A549 (cell line): ENCODE data around the gene WDR48. TPM values are rescaled to one million over a fixed set of nuclear protein-coding genes. Genes with fewer than 3 reads are reported as not detected.

Experiments used
- ATAC-seq, 2 experiments: fragments of 200-7000 bp in 1 of 2; fragments of >200 bp in 1 of 2; cut with Nextera tagmentation in 1 of 2; cut with Tn5 transposase in 1 of 2; 3 replicates each; pipeline versions ENCODE4 v1.8.0 to v1.9.1; 2018 to 2020; ENCODE audit warnings: mild to moderate bottlenecking in 1 of 2, moderate library complexity in 1 of 2
- CTCF ChIA-PET: fragments of 300-600 bp; sonication (Branson Sonifier 250); formaldehyde crosslinking; extraction: SDS; loops from one replicate; lab custom pipeline; 2021; ENCODE audit warnings: antibody characterized with exemption, inconsistent platforms; lab: Yijun Ruan, JAX
- POLR2A ChIA-PET: fragments of 350-600 bp; formaldehyde crosslinking; extraction: SDS; loops from one replicate; lab custom pipeline; 2021; ENCODE audit warnings: antibody characterized with exemption, inconsistent platforms; lab: Yijun Ruan, JAX
- DNase-seq, 2 experiments: peaks; one replicate each; pipeline versions ENCODE4 v3.0.0 to v3.0.0-alpha.2; 2011 to 2016; ENCODE audit warnings: low read depth in 1 of 2, low spot score in 1 of 2
- FAIRE-seq: peaks from 2 replicates; lab custom pipeline; 2011; peaks lifted over from hg19 to GRCh38; lab: Jason Lieb, UNC
- H3K27ac ChIP-seq, 2 experiments: fragments of >200 bp; sonication (Bioruptor Twin); formaldehyde crosslinking; 3 replicates each; pipeline ENCODE4 v1.5.1; 2016 to 2017
- H3K4me1 ChIP-seq: fragments of >200 bp; sonication (Bioruptor Twin); formaldehyde crosslinking; 3 replicates; pipeline ENCODE4 v1.6.1; 2016
- H3K4me2 ChIP-seq: fragments of >200 bp; sonication (Bioruptor Twin); formaldehyde crosslinking; 3 replicates; pipeline ENCODE4 v1.6.1; 2016
- H3K4me3 ChIP-seq: fragments of >200 bp; sonication (Bioruptor Twin); formaldehyde crosslinking; 3 replicates; pipeline ENCODE4 v1.5.1; 2016
- H3K9me3 ChIP-seq: fragments of >200 bp; sonication (Bioruptor Twin); formaldehyde crosslinking; 3 replicates; pipeline ENCODE4 v1.6.1; 2016
- BHLHE40 ChIP-seq: IDR thresholded peaks from 2 replicates; pipeline ENCODE4 v1.6.1; 2012; ENCODE audit warnings: low read depth, low read length, inconsistent platforms
- CEBPB ChIP-seq, 2 experiments: fragments of >200 bp in 1 of 2; sonication (Bioruptor Twin) in 1 of 2; formaldehyde crosslinking in 1 of 2; IDR thresholded peaks; 2 replicates each; pipeline ENCODE4 v1.6.1; 2012 to 2016
- CHD2 ChIP-seq: fragments of 150-350 bp; IDR thresholded peaks from 2 replicates; pipeline ENCODE4 v1.6.1; 2014; ENCODE audit warnings: low read length; ENCODE audit not compliant: partially characterized antibody
- EHMT2 ChIP-seq: fragments of 200-600 bp; sonication (generic); IDR thresholded peaks from 2 replicates; pipeline ENCODE4 v1.6.1; 2016; ENCODE audit warnings: antibody characterized with exemption, low read depth, mild to moderate bottlenecking, moderate library complexity
- FOSL2 ChIP-seq, 2 experiments: fragments of 450-650 bp in 1 of 2; fragments of >200 bp in 1 of 2; sonication (Bioruptor Twin) in 1 of 2; formaldehyde crosslinking; IDR thresholded peaks; 2 replicates each; pipeline versions ENCODE4 v1.5.0 to v1.6.1; 2016 to 2020; ENCODE audit warnings: mild to moderate bottlenecking in 1 of 2, moderate library complexity in 1 of 2
- HEYL ChIP-seq: fragments of 250-450 bp; sonication (Bioruptor Pico); IDR thresholded peaks from 2 replicates; pipeline ENCODE4 v1.8.0; 2021; ENCODE audit warnings: mild to moderate bottlenecking, moderate library complexity
- HOXA7 ChIP-seq: fragments of 250-450 bp; sonication (Bioruptor Pico); IDR thresholded peaks from 2 replicates; pipeline ENCODE4 v1.5.0; 2020; ENCODE audit warnings: mild to moderate bottlenecking, moderate library complexity
- HOXB13 ChIP-seq: fragments of 250-450 bp; sonication (Bioruptor Pico); IDR thresholded peaks from 2 replicates; pipeline ENCODE4 v1.5.0; 2020; ENCODE audit warnings: low read depth, mild to moderate bottlenecking, moderate library complexity
- MYC ChIP-seq: IDR thresholded peaks from 2 replicates; pipeline ENCODE4 v1.6.1; 2012; ENCODE audit warnings: mild to moderate bottlenecking, inconsistent platforms, low read length, improper control_type of control experiment, borderline replicate concordance
- SREBF2 ChIP-seq: fragments of 450-650 bp; IDR thresholded peaks from 2 replicates; pipeline ENCODE4 v1.6.1; 2014; ENCODE audit warnings: mild to moderate bottlenecking, moderate library complexity
- TP53 ChIP-seq: fragments of 250-450 bp; sonication (Bioruptor Pico); IDR thresholded peaks from 2 replicates; pipeline ENCODE4 v1.5.0; 2021; ENCODE audit warnings: mild to moderate bottlenecking, moderate library complexity
- ZFP36 ChIP-seq: fragments of 450-650 bp; IDR thresholded peaks from 2 replicates; pipeline ENCODE4 v1.6.1; 2014; ENCODE audit warnings: borderline replicate concordance; ENCODE audit not compliant: partially characterized antibody
- WGBS: methylation state at CpG from one replicate; pipeline ENCODE4 v1.1.6; 2017; ENCODE audit errors: missing lambda C conversion rate; 5-methylcytosine and 5-hydroxymethylcytosine counted together
- polyA plus RNA-seq, 4 experiments: library from polyadenylated mRNA; depleted of rRNA in 3 of 4; stranded (reverse); fragments of >200 nt; fragmentation: RNase III in 1 of 4; extraction: RNeasy Plus Mini Kit Qiagen cat#74134 plus additional on column Dnase treatment in 1 of 4; gene quantifications; 2 replicates in 3 of 4; 3 replicates in 1 of 4; pipeline ENCODE4 v1.2.3, GENCODE V29; 2011 to 2017
- TF ChIP-seq, protein P1 (sequence below): fragments of 450-650 bp; IDR thresholded peaks from 2 replicates; pipeline ENCODE4 v1.6.1; 2014; ENCODE audit warnings: antibody characterized with exemption
- TF ChIP-seq, protein P2 (sequence below): fragments of >200 bp; sonication (Bioruptor Twin); formaldehyde crosslinking; IDR thresholded peaks from 3 replicates; pipeline ENCODE4 v1.6.1; 2016
- TF ChIP-seq, protein P3 (sequence below): fragments of 250-450 bp; sonication (Bioruptor Pico); IDR thresholded peaks from 2 replicates; pipeline ENCODE4 v1.5.0; 2020; ENCODE audit warnings: low read depth, mild to moderate bottlenecking, moderate library complexity
- TF ChIP-seq, protein P4 (sequence below): fragments of 200-600 bp; sonication (generic); IDR thresholded peaks from 2 replicates; pipeline ENCODE4 v1.6.1; 2016; ENCODE audit warnings: antibody characterized with exemption, mild to moderate bottlenecking, moderate library complexity

The WDR48 gene
- polyA plus RNA-seq, 2 of the 4 experiments (the other 2 are of a cell fraction), result 18.8 to 41.0 TPM

DNA sequence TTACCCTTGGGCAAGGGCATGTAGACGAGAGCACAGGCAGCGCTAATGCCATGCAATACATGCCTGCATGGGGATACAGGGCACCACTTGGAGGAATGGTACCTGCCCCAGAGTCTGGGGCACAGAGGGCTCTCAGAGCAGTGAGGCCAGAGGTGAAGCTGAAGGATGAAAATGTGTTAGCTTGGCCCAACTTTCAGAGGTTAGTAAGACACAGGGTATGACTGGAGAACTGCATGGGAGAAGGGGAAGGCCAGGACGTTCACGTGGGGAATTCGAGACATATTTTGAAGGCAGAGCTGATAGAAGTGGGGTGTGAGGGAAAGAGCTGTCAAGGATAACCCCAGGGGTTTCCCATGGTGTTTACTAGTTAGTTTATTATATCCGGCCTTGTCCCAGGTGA is 82.0 kb downstream of the WDR48 start:
- no peak overlapping the region for H3K4me3 ChIP-seq
- POLR2A ChIA-PET, result no interaction called here
- CTCF ChIA-PET, result interaction anchor here (1.6 to 22.7 kb wide), 3 partner anchors 56 to 158 kb away, joined by 5 to 383 read pairs (median 10); no protein-coding TSS in a partner anchor
- DNase-seq, result no peak
- H3K27ac ChIP-seq, result no peak overlapping the region
- TF ChIP-seq EHMT2 (no peak), BHLHE40 (no peak), HOXA7 (CRISPR knock-in tag) (no peak), CHD2 (no peak)
- TF ChIP-seq, protein P1, sequence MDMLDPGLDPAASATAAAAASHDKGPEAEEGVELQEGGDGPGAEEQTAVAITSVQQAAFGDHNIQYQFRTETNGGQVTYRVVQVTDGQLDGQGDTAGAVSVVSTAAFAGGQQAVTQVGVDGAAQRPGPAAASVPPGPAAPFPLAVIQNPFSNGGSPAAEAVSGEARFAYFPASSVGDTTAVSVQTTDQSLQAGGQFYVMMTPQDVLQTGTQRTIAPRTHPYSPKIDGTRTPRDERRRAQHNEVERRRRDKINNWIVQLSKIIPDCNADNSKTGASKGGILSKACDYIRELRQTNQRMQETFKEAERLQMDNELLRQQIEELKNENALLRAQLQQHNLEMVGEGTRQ, result no peak
- H3K9me3 ChIP-seq, result no peaks in the 10 kb centered on the region
- no peak for ATAC-seq
- H3K4me1 ChIP-seq, result no peaks in the 10 kb centered on the region
- H3K4me2 ChIP-seq, result no peak overlapping the region
- FAIRE-seq, result no peak
- WGBS, result 64% methylated on average over 6 of the region's 6 CpGs

DNA sequence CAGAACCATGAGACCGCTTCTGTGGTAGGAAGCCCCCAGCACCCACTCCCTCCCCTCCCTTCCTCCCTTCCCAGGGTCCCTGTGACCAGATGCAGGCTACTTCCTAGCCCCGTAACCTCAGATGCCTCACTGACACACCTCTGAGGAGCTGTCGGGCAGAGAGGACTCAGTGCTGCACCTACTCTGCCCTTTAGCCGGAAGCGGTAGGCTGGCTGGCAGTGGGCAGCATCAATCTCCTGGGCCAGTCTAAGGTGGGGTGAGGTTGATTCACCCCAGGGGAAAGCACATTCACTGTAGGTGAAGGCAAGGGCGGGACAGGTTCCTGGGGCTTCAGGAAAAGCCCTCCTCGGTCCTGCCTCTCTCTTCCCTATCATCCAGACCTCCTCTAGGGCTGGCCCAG is 82.5 kb downstream of the WDR48 start:
- DNase-seq (no peak), ATAC-seq (no peak), FAIRE-seq (no peak)
- ChIA-PET POLR2A (no interaction called here), CTCF (interaction anchor here (1.6 to 22.7 kb wide), 3 partner anchors 55 to 157 kb away, joined by 5 to 383 read pairs (median 10); no protein-coding TSS in a partner anchor)
- H3K9me3 ChIP-seq, result no peaks in the 10 kb centered on the region
- H3K4me2 ChIP-seq, result no peak overlapping the region
- no peak overlapping the region for H3K27ac ChIP-seq
- no peaks in the 10 kb centered on the region for H3K4me1 ChIP-seq
- WGBS, result 77% methylated on average over 7 of the region's 7 CpGs
- TF ChIP-seq, protein P2, sequence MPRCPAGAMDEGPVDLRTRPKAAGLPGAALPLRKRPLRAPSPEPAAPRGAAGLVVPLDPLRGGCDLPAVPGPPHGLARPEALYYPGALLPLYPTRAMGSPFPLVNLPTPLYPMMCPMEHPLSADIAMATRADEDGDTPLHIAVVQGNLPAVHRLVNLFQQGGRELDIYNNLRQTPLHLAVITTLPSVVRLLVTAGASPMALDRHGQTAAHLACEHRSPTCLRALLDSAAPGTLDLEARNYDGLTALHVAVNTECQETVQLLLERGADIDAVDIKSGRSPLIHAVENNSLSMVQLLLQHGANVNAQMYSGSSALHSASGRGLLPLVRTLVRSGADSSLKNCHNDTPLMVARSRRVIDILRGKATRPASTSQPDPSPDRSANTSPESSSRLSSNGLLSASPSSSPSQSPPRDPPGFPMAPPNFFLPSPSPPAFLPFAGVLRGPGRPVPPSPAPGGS, result no peak
- TF ChIP-seq HEYL (CRISPR knock-in tag), result no peak
- TF ChIP-seq BHLHE40, result no peak
- TF ChIP-seq CHD2, result no peak
- no peak for TF ChIP-seq HOXB13 (CRISPR knock-in tag)
- no peak for TF ChIP-seq ZFP36
- TF ChIP-seq SREBF2, result no peak
- TF ChIP-seq EHMT2, result no peak
- TF ChIP-seq CEBPB (IDR thresholded peaks at IDR 0.05), result no peak
- TF ChIP-seq MYC, result no peak
- no peak for TF ChIP-seq TP53 (CRISPR knock-in tag)
- TF ChIP-seq, protein P3, sequence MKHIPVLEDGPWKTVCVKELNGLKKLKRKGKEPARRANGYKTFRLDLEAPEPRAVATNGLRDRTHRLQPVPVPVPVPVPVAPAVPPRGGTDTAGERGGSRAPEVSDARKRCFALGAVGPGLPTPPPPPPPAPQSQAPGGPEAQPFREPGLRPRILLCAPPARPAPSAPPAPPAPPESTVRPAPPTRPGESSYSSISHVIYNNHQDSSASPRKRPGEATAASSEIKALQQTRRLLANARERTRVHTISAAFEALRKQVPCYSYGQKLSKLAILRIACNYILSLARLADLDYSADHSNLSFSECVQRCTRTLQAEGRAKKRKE (CRISPR knock-in tag), result no peak
- TF ChIP-seq, protein P4, sequence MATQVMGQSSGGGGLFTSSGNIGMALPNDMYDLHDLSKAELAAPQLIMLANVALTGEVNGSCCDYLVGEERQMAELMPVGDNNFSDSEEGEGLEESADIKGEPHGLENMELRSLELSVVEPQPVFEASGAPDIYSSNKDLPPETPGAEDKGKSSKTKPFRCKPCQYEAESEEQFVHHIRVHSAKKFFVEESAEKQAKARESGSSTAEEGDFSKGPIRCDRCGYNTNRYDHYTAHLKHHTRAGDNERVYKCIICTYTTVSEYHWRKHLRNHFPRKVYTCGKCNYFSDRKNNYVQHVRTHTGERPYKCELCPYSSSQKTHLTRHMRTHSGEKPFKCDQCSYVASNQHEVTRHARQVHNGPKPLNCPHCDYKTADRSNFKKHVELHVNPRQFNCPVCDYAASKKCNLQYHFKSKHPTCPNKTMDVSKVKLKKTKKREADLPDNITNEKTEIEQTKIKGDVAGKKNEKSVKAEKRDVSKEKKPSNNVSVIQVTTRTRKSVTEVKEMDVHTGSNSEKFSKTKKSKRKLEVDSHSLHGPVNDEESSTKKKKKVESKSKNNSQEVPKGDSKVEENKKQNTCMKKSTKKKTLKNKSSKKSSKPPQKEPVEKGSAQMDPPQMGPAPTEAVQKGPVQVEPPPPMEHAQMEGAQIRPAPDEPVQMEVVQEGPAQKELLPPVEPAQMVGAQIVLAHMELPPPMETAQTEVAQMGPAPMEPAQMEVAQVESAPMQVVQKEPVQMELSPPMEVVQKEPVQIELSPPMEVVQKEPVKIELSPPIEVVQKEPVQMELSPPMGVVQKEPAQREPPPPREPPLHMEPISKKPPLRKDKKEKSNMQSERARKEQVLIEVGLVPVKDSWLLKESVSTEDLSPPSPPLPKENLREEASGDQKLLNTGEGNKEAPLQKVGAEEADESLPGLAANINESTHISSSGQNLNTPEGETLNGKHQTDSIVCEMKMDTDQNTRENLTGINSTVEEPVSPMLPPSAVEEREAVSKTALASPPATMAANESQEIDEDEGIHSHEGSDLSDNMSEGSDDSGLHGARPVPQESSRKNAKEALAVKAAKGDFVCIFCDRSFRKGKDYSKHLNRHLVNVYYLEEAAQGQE, result no peak
- TF ChIP-seq FOSL2 (IDR thresholded peaks at IDR 0.05), result no peak
- no peak for TF ChIP-seq FOSL2 (CRISPR knock-in tag; IDR thresholded peaks at IDR 0.05)
- no peak overlapping the region for H3K4me3 ChIP-seq
